Tibial nerve (tissue), 4 donors: ENCODE data around the gene TMPRSS15.

ENCODE experiments used
- CTCF ChIP-seq, 5 experiments: fragments of 200-600 bp in 3 of 5; fragments of 450-650 bp in 2 of 5; sonication (generic) in 3 of 5; IDR thresholded peaks; one replicate each; pipeline ENCODE4 v1.5.1; 2016 to 2019; ENCODE audit warnings: antibody characterized with exemption in 5 of 5, mild to moderate bottlenecking in 3 of 5, moderate library complexity in 2 of 5
- EP300 ChIP-seq, 2 donors: sonication (generic); formaldehyde crosslinking; IDR thresholded peaks; one replicate each; pipeline ENCODE4 v1.6.1; 2017; ENCODE audit warnings: antibody characterized with exemption in 2 of 2, mild to moderate bottlenecking in 1 of 2
- POLR2A ChIP-seq, 2 donors: fragments of 450-650 bp; IDR thresholded peaks; one replicate each; pipeline ENCODE4 v1.6.1; 2017; ENCODE audit warnings: antibody characterized with exemption in 2 of 2, mild to moderate bottlenecking in 2 of 2, moderate library complexity in 2 of 2

GRCh38 chr21:18267496-18267895, 136.1 kb downstream of the TMPRSS15 start:
- no peak for TF ChIP-seq CTCF (IDR thresholded peaks at IDR 0.05)
- no peak for TF ChIP-seq POLR2A (IDR thresholded peaks at IDR 0.05)
- TF ChIP-seq EP300 (IDR thresholded peaks at IDR 0.05): no peak
